Left colon (tissue), 2 donors: Measurements from ENCODE around the gene TMEM120B. TPM values are rescaled to one million over a fixed set of nuclear protein-coding genes. Genes with fewer than 3 reads are reported as not detected.
"Not testable (repeated sequence)": the region's sequence is repeated elsewhere in the genome, so short reads cannot be mapped to it uniquely, and the experiment has no call there.

ENCODE experiments used
- ATAC-seq: fragments of 200-7000 bp; cut with Tn5 transposase; one replicate; pipeline ENCODE4 v1.9.1; 2020; ENCODE audit warnings: mild to moderate bottlenecking, moderate library complexity
- DNase-seq, 2 donors: peaks; one replicate each; pipeline ENCODE4 v3.0.0-alpha.2; 2020
- intact Hi-C, 2 donors: fragments of 100-400 bp; cut with DNase I in 1 of 2; cut with micrococcal nuclease in 1 of 2; formaldehyde crosslinking; loops; one replicate each; pipeline versions ENCODE4 v1.11.2 to v1.14.0; 2022; cut with DNase I, micrococcal nuclease
- total RNA-seq, 2 donors: library from RNA; stranded (reverse); fragmentation: NEBNext Ultra II Directional; extraction: Animal tissue kit (Norgen Biotek cat#: 25700); gene quantifications; one replicate each; pipeline ENCODE4 v1.2.1, GENCODE V29; 2021
- donor health status: DM: no; HTN: no; CAD: no.
- donor health status: DM: yes; HTN: yes; CAD: no.

The TMEM120B gene
- total RNA-seq, 2 donors from 2014 or later = 4.7 to 5.8 TPM

DNA sequence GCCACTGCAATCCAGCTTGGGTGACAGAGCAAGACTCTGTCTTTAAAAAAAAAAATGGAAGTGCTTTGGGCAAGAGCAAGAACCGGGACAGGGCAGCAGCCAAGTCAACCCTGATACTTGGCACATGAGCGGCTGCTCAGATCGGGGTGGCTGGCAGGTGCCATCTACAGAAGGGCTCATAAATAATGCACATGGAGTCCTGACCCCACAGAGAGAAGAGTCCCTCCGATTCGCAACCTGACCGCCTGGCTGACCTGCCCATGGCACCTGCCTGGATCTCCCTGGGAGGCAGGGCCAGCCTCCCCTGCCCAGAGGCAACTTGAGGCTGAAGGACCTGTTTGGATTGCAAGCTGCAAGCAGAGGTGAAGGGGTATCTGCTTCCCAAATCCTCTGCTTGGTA lies 9.6 kb upstream of the TMEM120B start:
- intact Hi-C loops = no loop called here
- no peak for ATAC-seq
- no peak for DNase-seq

DNA sequence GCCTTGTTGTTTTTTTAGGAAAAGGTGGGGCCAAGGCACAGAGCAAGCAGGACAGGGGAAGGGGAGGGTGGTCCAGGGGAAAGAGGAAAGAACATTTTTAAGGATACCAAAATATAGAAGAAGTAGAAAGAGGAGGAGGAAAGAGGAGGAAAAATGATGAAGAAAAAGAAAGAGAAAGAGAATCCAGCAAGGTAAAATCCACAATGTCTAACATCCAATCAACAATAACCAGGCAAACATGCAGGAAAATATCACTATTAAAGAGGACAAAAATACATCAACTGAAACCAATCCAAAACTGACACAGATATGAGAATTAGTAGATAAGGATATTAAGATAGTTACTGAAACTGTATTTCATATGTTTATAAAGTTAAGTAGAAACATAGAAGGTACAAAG lies 7.0 kb upstream of the TMEM120B start:
- intact Hi-C loops = no loop called here
- DNase-seq (no peak), ATAC-seq (no peak)

DNA sequence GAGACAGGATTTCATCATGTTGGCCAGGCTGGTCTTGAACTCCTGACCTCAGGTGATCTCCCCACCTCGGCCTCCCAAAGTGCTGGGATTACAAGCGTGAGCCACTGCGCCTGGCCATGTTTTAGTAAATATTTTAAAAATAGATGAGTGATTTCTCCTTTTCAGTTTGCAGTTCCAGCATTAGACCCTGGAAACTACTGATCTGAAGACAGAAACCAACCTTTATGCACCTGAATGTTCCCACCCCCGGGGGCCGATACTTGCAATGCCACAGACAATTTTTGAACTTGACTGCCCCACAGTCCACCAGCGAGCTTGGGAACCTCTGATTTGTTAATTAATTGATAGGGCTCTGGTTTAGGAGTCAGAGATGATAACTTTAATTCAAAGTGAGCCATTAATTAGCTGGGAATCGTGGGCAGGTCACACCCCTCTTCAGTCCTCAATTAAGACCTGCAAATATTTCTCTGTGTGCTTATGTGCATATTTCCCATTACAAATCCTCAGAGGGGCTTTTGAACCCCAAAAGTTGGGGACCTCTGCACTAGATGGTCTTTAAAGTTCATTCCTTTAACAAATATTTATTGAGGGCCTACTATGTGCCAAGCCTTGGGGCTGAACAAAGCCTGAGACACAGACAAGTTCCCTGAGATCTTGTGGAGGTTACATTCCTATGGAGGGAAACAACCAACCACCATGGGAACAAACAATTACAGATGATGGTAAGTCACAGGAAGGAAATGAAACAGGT lies 4.1 kb upstream of the TMEM120B start:
- DNase-seq (no peak), ATAC-seq (no peak)
- intact Hi-C loops = no loop called here

DNA sequence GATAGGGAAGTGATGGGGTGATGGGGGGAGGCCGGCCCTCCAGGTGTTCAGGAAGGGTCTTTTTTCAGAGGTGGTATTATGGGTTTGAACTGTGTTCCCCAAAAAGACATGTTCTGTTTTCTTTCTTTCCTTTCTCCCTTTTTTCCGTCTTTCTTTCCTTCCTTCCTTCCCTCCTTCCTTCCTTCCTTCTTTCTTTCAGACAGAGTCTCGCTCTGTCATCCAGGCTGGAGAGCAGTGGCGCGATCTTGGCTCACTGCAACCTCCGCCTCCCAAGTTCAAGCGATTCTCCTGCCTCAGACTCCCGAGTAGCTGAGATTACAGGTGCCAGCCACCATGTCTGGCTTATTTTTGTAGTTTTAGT lies 3.5 kb upstream of the TMEM120B start:
- DNase-seq, intact Hi-C loops, ATAC-seq: not testable (repeated sequence)

DNA sequence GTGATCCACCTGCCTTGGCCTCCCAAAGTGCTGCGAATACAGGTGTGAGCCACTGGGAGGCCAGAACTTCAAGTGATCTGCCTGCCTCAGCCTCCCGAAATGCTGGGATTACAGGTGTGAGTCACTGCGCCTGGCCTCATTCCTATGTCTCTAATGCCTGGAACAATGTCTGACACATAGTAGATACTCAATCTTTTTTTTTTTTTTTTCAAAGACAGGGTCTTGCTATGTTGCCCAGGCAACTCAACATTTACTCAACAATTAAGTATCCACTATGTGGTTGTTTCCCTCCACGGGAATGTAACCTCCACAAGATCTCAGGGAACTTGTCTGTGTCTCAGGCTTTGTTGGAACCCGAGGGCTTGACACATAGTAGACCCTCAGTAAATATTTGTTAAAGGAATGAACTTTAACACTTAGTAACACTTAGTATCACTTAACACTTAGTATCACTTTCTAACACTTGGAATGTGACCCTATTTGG lies 3.0 kb upstream of the TMEM120B start:
- intact Hi-C loops = no loop called here
- no peak for DNase-seq
- no peak for ATAC-seq

DNA sequence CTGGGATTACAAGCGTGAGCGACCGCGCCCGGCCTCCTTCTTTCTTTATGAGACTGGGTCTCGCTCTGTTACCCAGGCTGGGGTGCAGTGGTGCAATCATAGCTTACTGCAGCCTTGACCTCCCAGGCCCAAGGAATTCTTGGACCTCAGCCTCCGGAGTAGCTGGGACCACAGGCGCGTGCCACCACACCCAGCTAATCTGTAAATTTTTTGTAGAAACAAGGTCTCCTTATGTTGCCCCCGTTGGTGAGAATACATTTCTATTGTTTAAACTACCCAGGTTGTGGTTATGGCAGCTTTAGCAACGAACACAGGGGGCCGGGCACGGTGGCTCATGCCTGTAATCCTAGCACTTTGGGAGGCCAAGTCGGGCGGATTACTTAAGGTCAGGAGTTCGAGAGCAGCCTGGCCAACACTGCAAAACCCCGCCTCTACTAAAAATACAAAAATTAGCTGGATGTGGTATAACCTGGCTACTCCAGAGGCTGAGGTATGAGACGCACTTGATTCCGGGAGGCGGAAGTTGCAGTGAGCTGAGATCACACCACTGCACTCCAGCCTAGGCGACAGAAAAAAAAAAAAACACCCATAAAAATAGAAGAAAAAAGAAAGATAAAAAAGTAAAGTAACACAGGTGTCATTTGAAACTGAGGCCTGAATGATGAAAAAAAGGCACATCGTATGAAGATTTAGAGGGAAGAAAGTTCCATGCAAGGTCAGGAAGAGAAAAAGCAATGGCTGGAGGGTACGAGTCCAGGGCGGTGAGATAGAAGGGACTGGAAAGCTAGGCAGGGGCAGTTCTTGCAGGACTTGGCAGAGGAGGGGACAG lies 977 bp upstream of the TMEM120B start:
- peak; percentile 35 to 44 for DNase-seq
- peak; percentile 65 for ATAC-seq
- intact Hi-C loops = no loop called here

DNA sequence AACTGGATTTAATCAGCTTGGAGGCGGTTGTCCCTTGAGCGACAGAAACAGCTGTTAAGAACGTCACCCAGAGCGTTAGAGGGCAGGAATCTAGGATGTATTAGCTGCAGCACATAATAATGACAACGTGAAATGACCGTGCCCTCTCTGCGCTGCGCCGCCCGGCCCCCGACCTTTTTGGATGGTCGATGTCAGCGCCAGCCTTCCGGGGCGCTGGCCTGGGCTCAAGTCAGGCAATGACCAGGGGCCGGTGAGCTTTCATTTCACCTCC lies 427 bp upstream of the TMEM120B start:
- DNase-seq (peak; percentile 44 to 48), ATAC-seq (peak; percentile 61)
- intact Hi-C loops = no loop called here

DNA sequence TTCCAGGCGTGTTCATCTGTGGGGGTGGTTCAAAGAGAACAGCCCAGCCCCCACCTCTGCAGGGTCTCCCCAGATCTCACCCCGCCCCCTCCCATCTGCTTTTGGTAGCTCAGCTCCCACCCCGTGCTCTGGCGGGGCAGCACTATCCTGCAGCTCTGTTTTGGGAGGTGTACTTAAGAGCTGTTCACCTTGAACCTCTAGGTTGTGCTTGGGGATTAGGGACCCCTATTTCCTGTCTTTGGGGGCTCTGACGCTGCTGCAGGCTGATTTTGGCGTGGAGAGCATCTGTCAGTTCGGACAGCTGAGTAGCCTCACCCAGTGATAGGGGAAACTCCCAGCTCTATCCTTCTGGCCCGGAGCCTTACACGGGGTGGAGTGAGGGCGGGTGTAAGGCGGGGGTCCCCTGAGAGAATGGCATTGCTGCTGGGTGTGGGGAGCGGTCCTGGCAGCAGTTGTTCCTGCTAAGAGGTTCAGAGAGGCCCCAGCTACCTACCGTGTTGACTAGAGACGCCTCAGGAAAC lies 765 bp downstream of the TMEM120B start:
- DNase-seq (peak; percentile 30 to 36), ATAC-seq (no peak)
- intact Hi-C loops = no loop called here

DNA sequence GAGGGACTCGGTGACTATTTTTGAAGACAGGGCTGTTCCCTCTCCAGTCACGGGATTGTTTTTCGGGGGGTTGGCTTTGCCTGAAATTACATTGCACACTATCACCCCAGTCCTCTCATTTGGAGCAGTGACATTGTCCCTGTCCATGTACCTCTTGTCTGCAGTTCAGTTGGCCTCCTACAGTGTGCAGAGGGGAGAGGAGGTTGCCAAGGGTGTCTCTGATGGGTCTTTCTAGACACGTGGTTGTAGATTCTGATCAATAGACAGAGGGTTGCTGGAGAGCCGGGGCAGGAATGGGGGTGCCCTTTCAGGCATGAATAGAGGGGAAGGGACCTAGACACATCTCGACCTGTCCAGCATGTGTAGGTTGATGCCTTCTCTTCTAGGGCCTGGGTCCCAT lies 1.2 kb downstream of the TMEM120B start:
- intact Hi-C loops = no loop called here
- DNase-seq (no peak), ATAC-seq (no peak)

DNA sequence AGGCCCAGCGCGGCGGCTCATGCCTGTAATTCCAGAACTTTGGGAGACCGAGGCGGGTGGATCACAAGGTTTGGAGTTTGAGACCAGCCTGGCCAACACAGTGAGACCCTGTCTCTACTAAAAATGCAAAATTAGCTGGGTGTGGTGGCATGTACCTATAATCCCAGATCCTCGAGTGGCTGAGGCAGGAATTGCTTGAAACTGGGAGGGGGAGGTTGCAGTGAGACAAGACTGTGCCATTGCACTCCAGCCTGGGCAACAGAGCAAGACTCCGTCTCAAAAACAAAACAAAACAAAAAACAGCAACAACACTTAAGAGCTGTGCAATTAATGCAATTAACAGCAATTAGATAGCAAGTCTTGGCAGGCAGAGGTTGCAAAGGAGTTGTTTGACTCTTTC lies 2.5 kb downstream of the TMEM120B start:
- intact Hi-C loops, ATAC-seq, DNase-seq: not testable (repeated sequence)

DNA sequence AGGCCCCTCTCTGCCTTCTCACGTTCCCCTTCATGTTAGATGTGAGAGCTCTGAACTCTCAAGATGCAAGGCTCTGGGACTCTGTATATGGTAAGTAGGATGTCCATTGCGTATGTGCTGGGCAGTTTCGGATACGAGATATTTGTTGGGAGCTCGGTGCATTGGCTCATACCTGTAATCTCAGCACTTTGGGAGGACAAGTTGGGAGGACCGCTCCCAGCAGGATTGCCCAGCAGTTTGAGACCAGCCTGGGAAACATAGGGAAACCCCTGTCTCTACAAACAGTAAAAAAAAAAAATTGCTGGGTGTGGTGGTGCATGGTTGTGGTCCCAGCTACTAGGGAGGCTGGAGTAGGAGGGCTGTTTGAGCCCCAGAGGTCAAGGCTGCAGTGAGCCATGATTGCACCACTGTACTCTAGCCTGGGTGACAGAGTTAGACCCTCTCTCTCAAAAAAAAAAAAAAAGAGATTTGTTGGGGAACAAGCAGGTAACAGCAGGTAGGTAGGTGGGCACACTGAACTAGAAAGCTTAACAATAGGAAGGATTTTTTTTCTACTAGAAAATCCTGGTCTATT lies 3.4 kb downstream of the TMEM120B start:
- intact Hi-C loops = no loop called here
- ATAC-seq (no peak), DNase-seq (no peak)

DNA sequence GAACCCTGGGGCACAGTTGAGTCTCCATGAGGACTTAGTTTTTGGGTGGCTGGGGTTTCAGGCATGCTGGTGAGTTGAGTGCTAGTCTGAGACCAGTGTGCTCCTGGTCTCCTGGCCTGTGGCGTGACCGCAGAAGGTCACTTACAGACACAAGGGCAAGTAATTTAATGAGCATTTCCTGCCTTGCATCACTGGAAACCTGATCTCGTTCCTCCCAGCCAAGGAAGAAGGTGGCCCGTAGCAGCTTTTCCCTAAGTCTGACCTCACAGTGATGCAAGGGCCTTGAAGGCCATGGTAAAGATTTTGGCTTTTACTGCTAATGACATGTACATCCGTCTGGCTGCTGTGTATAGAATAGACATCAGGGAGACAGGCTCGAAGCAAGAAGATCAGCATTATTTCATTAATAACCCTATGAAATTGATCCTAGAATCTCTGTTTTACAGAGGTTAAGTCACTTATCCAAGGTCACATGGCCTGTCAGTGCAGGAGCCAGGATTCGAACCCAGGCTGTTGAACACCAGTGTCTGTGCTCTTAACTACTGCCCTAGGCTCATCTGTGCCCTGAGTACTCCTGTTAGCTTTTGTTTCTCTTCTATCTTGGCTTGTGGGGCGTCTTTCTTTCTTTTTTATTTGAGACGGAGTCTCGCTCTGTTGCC lies 4.6 kb downstream of the TMEM120B start:
- DNase-seq (no peak), ATAC-seq (no peak)
- intact Hi-C loops = no loop called here

DNA sequence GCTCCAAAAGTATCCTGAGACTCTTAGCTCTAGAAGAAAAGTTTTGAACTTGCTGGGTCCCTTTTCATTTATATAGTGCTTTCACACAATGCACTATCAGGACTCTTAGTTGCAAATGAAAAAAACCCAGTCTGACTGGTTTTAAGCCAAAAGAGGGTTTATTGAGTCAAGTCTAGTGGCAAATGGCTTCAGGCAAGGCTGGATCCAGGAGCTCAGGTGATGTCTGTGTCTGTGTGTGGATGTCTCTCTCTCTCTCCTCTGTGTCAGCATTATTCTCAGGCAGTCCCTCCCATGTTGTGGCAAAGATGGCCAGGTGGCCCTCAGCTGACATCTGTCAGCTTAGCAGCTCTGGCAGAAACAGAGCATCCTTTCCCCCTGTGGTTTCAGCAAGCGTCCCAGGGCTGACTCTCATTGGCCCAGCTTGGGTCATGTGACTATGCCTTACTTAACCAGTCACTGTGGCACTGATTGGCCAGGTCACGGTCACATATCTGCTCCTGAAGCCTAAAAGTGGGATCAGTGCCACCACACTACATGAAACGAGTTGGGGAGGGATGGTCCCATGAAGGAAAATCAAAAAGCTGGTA lies 6.2 kb downstream of the TMEM120B start:
- intact Hi-C loops = no loop called here
- DNase-seq (no peak), ATAC-seq (no peak)

DNA sequence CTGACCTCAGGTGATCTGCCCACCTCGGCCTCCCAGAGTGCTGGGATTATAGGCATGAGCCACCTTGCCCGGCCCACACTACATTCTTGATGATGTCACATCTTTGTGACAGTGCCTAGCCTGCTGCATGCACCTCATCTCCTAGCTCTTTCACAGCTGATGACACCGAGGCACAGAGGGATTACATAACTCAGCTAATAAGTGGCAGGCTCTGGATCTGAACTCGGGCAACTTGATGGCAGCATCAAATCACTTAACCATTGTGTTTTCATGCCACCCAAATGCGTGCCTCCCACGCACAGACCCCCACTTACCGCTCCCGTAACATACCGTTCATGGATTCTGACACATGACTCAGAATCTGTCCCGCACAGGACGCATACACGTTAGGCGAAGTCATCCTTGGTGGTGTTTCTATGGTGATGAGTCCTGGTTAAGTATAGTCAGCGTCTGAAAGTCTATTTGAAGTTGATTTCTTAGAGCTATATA lies 7.4 kb downstream of the TMEM120B start:
- intact Hi-C loops = no loop called here

DNA sequence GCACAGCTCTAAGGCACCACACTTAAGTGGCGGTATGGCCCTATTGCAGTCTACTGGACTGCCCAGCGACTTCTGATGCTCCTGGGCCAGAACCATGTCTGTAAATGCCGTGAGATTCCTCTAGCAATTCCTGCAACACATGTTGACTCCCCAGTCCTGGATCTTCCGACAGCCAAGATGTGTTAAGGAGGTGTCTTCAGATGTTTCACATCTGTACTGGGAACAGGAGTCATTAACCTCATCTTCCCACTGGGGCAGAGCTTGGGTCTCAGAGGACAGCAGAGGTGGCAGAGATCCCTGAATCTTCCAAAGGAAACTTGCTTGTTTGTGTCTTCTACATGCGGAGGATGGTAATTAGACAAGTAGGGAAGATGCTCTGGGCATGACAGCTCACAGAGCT lies 8.2 kb downstream of the TMEM120B start:
- DNase-seq = no peak
- intact Hi-C loops = no loop called here
- ATAC-seq = no peak

More for the DNA sequence above, 7.4 kb downstream of the TMEM120B start:
- no peak for DNase-seq
- no peak for ATAC-seq

DNA sequence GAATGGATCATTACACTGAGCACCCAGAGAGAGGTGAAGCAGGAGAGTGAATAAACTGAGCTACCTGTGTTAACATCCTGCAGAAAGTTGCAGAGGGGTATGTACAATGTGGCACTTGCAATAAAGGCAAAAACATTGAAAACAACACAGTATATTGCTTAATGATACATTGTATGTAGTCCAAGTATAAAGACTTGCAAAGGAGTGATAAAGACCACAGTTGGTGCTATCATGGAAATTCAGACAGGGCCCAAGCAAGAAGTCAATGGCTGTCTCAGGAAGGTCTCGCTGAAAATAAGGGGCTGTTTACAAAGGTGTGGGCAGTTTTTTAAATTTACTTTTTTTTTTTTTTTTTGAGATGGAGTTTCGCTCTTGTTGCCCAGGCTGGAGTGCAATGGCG lies 10.0 kb downstream of the TMEM120B start:
- intact Hi-C loops = no loop called here
- ATAC-seq (no peak), DNase-seq (no peak)

DNA sequence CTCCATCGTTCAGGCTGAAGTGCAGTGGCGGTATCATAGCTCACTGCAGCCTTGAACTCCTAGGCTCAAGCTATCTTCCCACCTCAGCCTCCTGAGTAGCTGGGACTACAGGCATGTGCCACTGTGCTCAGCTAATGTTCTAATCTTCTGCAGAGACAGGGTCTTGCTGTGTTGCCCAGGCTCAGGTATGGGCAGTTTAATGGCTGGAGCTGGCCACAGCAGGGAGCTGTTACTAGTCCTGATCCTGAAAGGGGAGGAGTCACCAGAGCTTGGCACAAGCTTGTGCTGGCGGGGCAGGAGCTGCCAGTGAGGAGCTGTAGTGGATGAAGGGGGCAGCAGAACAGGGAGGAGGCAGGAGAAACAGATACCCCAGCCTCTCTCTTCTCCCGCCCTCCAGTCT lies 10.6 kb downstream of the TMEM120B start:
- DNase-seq (no peak), ATAC-seq (no peak)
- intact Hi-C loops = no loop called here

DNA sequence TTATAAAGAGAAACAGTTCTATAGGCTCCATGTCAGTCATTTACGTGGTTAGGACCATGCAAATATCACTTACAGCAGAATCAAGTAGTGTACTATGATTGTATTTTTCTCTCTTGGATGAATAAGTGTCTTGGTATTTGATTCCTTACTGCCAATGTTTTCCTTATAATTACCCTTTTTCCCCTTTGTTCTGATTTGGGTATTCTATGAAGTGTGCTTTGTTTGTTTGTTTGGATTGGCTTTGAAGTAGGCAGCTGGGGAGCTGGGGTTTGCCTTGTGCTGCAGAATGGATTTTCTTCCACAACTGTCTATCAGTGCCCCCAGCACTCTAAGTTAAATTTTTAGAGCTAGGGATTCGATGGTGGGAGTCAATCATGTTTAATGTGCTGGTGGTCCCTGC lies 12.4 kb downstream of the TMEM120B start:
- DNase-seq = no peak
- intact Hi-C loops = no loop called here
- no peak for ATAC-seq

DNA sequence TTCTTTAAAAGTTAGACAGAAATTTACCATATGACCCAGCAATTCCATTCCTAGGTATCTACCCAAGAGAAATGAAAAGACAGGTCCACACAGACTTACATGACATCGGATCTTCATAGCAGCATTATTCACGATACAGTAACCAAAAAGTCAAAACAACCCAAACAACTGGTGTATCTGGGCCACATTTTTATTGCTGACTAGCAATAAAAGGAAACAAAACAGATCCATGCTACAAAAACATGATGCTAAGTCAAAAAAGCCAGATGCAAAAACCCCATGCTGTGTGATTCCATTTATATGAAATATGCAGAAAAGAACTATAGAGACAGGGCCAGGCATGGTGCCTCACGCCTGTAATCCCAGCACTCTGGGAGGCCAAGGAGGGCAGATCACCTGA lies 12.9 kb downstream of the TMEM120B start:
- DNase-seq (no peak), ATAC-seq (no peak)
- intact Hi-C loops = no loop called here
